ENCODE measurements around the gene HOXC6.

GRCh38 chr12:54046809-54047159, 18.5 kb downstream of the HOXC6 start:
- TF ChIP-seq CTCF (IDR thresholded peaks at IDR 0.05) (no peak), POLR2A (IDR thresholded peaks at IDR 0.05) (no peak), EP300 (IDR thresholded peaks at IDR 0.05) (no peak)
